SK-MEL-5 (cell line): Measurements from ENCODE around the gene SMNDC1. TPM values are rescaled to one million over a fixed set of nuclear protein-coding genes. Genes with fewer than 3 reads are reported as not detected.

Source experiments
- DNase-seq: peaks from one replicate; pipeline ENCODE4 v3.0.0-alpha.2; 2016; ENCODE audit warnings: low read depth, low spot score
- in situ Hi-C: cut with HindIII; loops from 2 replicates; pipeline ENCODE4 v1.10.0; 2016; ENCODE audit warnings: low sequenced_read_pairs, high pct_unique_total_duplicates, low pct_unique_long_range_greater_than_20kb
- total RNA-seq: library from RNA; depleted of rRNA; stranded (reverse); fragments of >200 nt; shearing (Covaris generic); gene quantifications from 2 replicates; pipeline ENCODE4 v1.2.3, GENCODE V29; 2014; rRNA removed

Gene SMNDC1
- total RNA-seq, 1 experiment from 2014 or later = 6.6 TPM

- in situ Hi-C loops = no loop called here
These were observed 63.3 kb downstream of the SMNDC1 start for GRCh38 chr10:110241407-110241806.

More at GRCh38 chr10:110241407-110241806, 63.3 kb downstream of the SMNDC1 start:
- DNase-seq = no peak

Other genes with a start within 250 kb of the SMNDC1 start
- 52.9 and 53.9 TPM in 2 replicates for gene MXI1, start 97.3 kb downstream of the SMNDC1 start, total RNA-seq
- 2.7 and 3.0 TPM in 2 replicates for gene DUSP5, start 193.0 kb upstream of the SMNDC1 start, total RNA-seq